ENCODE measurements around the gene GJB5.

GRCh38 chr1:34746785-34747637 lies 7.8 kb upstream of the GJB5 start:
- TF ChIP-seq IRF1 (CRISPR knock-in tag; IDR thresholded peaks at IDR 0.05; ENCODE audit: borderline replicate concordance) = no peak
- TF ChIP-seq ZNF282 (CRISPR knock-in tag; IDR thresholded peaks at IDR 0.05) = no peak
- TF ChIP-seq EZH2 (IDR thresholded peaks at IDR 0.05; ENCODE audit: borderline replicate concordance, low read depth, low read length) = no peak
- no peak for TF ChIP-seq ERF (CRISPR knock-in tag; IDR thresholded peaks at IDR 0.05)
- TF ChIP-seq POLR2AphosphoS2 (IDR thresholded peaks at IDR 0.05; ENCODE audit: low read length) = no peak
- no peak for TF ChIP-seq ZNF76 (CRISPR knock-in tag; IDR thresholded peaks at IDR 0.05; ENCODE audit: borderline replicate concordance)
- no peak for TF ChIP-seq HMG20B (CRISPR knock-in tag; IDR thresholded peaks at IDR 0.05)
- no peak for TF ChIP-seq RCOR1 (IDR thresholded peaks at IDR 0.05; ENCODE audit: borderline replicate concordance in 1 of 2, low read depth in 2 of 2, low read length in 2 of 2)

Data from K562 (cell line).